A549 (cell line): ENCODE results near the gene NKD1. TPM values are rescaled to one million over a fixed set of nuclear protein-coding genes. Genes with fewer than 3 reads are reported as not detected.

Experiments used
- ATAC-seq, 2 experiments: fragments of 200-7000 bp in 1 of 2; fragments of >200 bp in 1 of 2; cut with Nextera tagmentation in 1 of 2; cut with Tn5 transposase in 1 of 2; 3 replicates each; pipeline versions ENCODE4 v1.8.0 to v1.9.1; 2018 to 2020; ENCODE audit warnings: mild to moderate bottlenecking in 1 of 2, moderate library complexity in 1 of 2
- CTCF ChIA-PET: fragments of 300-600 bp; sonication (Branson Sonifier 250); formaldehyde crosslinking; extraction: SDS; loops from one replicate; lab custom pipeline; 2021; ENCODE audit warnings: antibody characterized with exemption, inconsistent platforms; lab: Yijun Ruan, JAX
- POLR2A ChIA-PET: fragments of 350-600 bp; formaldehyde crosslinking; extraction: SDS; loops from one replicate; lab custom pipeline; 2021; ENCODE audit warnings: antibody characterized with exemption, inconsistent platforms; lab: Yijun Ruan, JAX
- DNase-seq, 2 experiments: peaks; one replicate each; pipeline versions ENCODE4 v3.0.0 to v3.0.0-alpha.2; 2011 to 2016; ENCODE audit warnings: low read depth in 1 of 2, low spot score in 1 of 2
- FAIRE-seq: peaks from 2 replicates; lab custom pipeline; 2011; peaks lifted over from hg19 to GRCh38; lab: Jason Lieb, UNC
- H3K27ac ChIP-seq, 2 experiments: fragments of >200 bp; sonication (Bioruptor Twin); formaldehyde crosslinking; 3 replicates each; pipeline ENCODE4 v1.5.1; 2016 to 2017
- H3K4me1 ChIP-seq: fragments of >200 bp; sonication (Bioruptor Twin); formaldehyde crosslinking; 3 replicates; pipeline ENCODE4 v1.6.1; 2016
- H3K4me2 ChIP-seq: fragments of >200 bp; sonication (Bioruptor Twin); formaldehyde crosslinking; 3 replicates; pipeline ENCODE4 v1.6.1; 2016
- H3K4me3 ChIP-seq: fragments of >200 bp; sonication (Bioruptor Twin); formaldehyde crosslinking; 3 replicates; pipeline ENCODE4 v1.5.1; 2016
- H3K9me3 ChIP-seq: fragments of >200 bp; sonication (Bioruptor Twin); formaldehyde crosslinking; 3 replicates; pipeline ENCODE4 v1.6.1; 2016
- BHLHE40 ChIP-seq: IDR thresholded peaks from 2 replicates; pipeline ENCODE4 v1.6.1; 2012; ENCODE audit warnings: low read depth, low read length, inconsistent platforms
- CHD4 ChIP-seq: fragments of 200-600 bp; sonication (generic); IDR thresholded peaks from 2 replicates; pipeline ENCODE4 v1.6.1; 2016; ENCODE audit warnings: antibody characterized with exemption, mild to moderate bottlenecking, borderline replicate concordance
- CTCF ChIP-seq: fragments of >200 bp; sonication (Bioruptor Twin); formaldehyde crosslinking; IDR thresholded peaks from 3 replicates; pipeline ENCODE4 v1.5.1; 2016
- E2F6 ChIP-seq: IDR thresholded peaks from 2 replicates; pipeline ENCODE4 v1.6.1; 2012; ENCODE audit warnings: low read depth, borderline replicate concordance
- EHF ChIP-seq: fragments of 250-450 bp; sonication (Bioruptor Pico); IDR thresholded peaks from 2 replicates; pipeline ENCODE4 v1.5.0; 2020; ENCODE audit warnings: mild to moderate bottlenecking
- ELK1 ChIP-seq: fragments of 150-350 bp; IDR thresholded peaks from 2 replicates; pipeline ENCODE4 v1.6.1; 2014; ENCODE audit warnings: low read depth, mild to moderate bottlenecking, low read length
- EP300 ChIP-seq, 2 experiments: fragments of >200 bp; sonication (Bioruptor Twin); formaldehyde crosslinking; IDR thresholded peaks; 2 replicates in 1 of 2; 3 replicates in 1 of 2; pipeline ENCODE4 v1.6.1; 2016 to 2017
- HES2 ChIP-seq: fragments of >200 bp; sonication (Bioruptor Twin); formaldehyde crosslinking; IDR thresholded peaks from 2 replicates; pipeline ENCODE4 v1.6.1; 2016
- HEYL ChIP-seq: fragments of 250-450 bp; sonication (Bioruptor Pico); IDR thresholded peaks from 2 replicates; pipeline ENCODE4 v1.8.0; 2021; ENCODE audit warnings: mild to moderate bottlenecking, moderate library complexity
- HOXA7 ChIP-seq: fragments of 250-450 bp; sonication (Bioruptor Pico); IDR thresholded peaks from 2 replicates; pipeline ENCODE4 v1.5.0; 2020; ENCODE audit warnings: mild to moderate bottlenecking, moderate library complexity
- HOXB5 ChIP-seq: fragments of 250-450 bp; sonication (Bioruptor Pico); IDR thresholded peaks from 2 replicates; pipeline ENCODE4 v1.5.0; 2020; ENCODE audit warnings: mild to moderate bottlenecking, moderate library complexity
- JUN ChIP-seq, 2 experiments: fragments of >200 bp; sonication (Bioruptor Twin); formaldehyde crosslinking; IDR thresholded peaks; 2 replicates in 1 of 2; 3 replicates in 1 of 2; pipeline ENCODE4 v1.6.1; 2016 to 2017
- MYC ChIP-seq: IDR thresholded peaks from 2 replicates; pipeline ENCODE4 v1.6.1; 2012; ENCODE audit warnings: mild to moderate bottlenecking, inconsistent platforms, low read length, improper control_type of control experiment, borderline replicate concordance
- NFE2L2 ChIP-seq: fragments of 150-350 bp; conservative IDR thresholded peaks from 2 replicates; pipeline ENCODE4 v1.6.1; 2014; ENCODE audit warnings: low read length
- PBX3 ChIP-seq: IDR thresholded peaks from 2 replicates; pipeline ENCODE4 v1.6.1; 2012
- REST ChIP-seq: fragments of 200-600 bp; sonication (generic); IDR thresholded peaks from 2 replicates; pipeline ENCODE4 v1.6.1; 2016; ENCODE audit warnings: antibody characterized with exemption, mild to moderate bottlenecking, moderate library complexity
- TFCP2L1 ChIP-seq: fragments of 250-450 bp; sonication (Bioruptor Pico); IDR thresholded peaks from 2 replicates; pipeline ENCODE4 v1.5.0; 2021; ENCODE audit warnings: mild to moderate bottlenecking
- USF2 ChIP-seq: fragments of 450-650 bp; IDR thresholded peaks from 2 replicates; pipeline ENCODE4 v1.6.1; 2014; ENCODE audit warnings: antibody characterized with exemption
- ZC3H11A ChIP-seq: fragments of 450-650 bp; IDR thresholded peaks from 2 replicates; pipeline ENCODE4 v1.6.1; 2014; ENCODE audit warnings: antibody characterized with exemption, mild to moderate bottlenecking
- ZSCAN20 ChIP-seq: fragments of 250-450 bp; sonication (Bioruptor Pico); IDR thresholded peaks from 2 replicates; pipeline ENCODE4 v1.8.0; 2022; ENCODE audit warnings: mild to moderate bottlenecking, moderate library complexity
- WGBS: methylation state at CpG from one replicate; pipeline ENCODE4 v1.1.6; 2017; ENCODE audit errors: missing lambda C conversion rate; 5-methylcytosine and 5-hydroxymethylcytosine counted together
- polyA plus RNA-seq, 4 experiments: library from polyadenylated mRNA; depleted of rRNA in 3 of 4; stranded (reverse); fragments of >200 nt; fragmentation: RNase III in 1 of 4; extraction: RNeasy Plus Mini Kit Qiagen cat#74134 plus additional on column Dnase treatment in 1 of 4; gene quantifications; 2 replicates in 3 of 4; 3 replicates in 1 of 4; pipeline ENCODE4 v1.2.3, GENCODE V29; 2011 to 2017

Gene NKD1
- polyA plus RNA-seq, 2 of the 4 experiments (the other 2 are of a cell fraction) = 0.10 to 0.19 TPM

GRCh38 chr16:50594308-50595260 lies 46.4 kb downstream of the NKD1 start:
- POLR2A ChIA-PET = no interaction called here
- ATAC-seq = peak; percentile 11 to 27; a peak in 3 of 6 replicates
- no peak for DNase-seq

More at GRCh38 chr16:50594308-50595260, 46.4 kb downstream of the NKD1 start:
- TF ChIP-seq USF2 (no peak), TFCP2L1 (CRISPR knock-in tag) (no peak), PBX3 (no peak), ZC3H11A (no peak), HOXA7 (CRISPR knock-in tag) (no peak), CTCF (no peak), EHF (CRISPR knock-in tag) (no peak), BHLHE40 (no peak), REST (no peak), HOXB5 (no peak), JUN (IDR thresholded peaks at IDR 0.05) (no peak), EP300 (IDR thresholded peaks at IDR 0.05) (no peak), HES2 (no peak), CHD4 (no peak), ZSCAN20 (CRISPR knock-in tag) (no peak), ELK1 (no peak), MYC (no peak), HEYL (CRISPR knock-in tag) (no peak), E2F6 (no peak), NFE2L2 (no peak)
- Histone ChIP-seq H3K4me3 (no peak overlapping the region), H3K27ac (no peak overlapping the region), H3K9me3 (no peaks in the 10 kb centered on the region), H3K4me2 (no peak overlapping the region), H3K4me1 (no peaks in the 10 kb centered on the region)
- 62% methylated on average over 8 of the region's 17 CpGs for WGBS
- CTCF ChIA-PET = interaction anchor here (0.6 to 1.8 kb wide), 8 partner anchors 13 to 801 kb away, joined by 3 to 7 read pairs (median 4); no protein-coding TSS in a partner anchor
- FAIRE-seq = no peak
